Immature natural killer cell (primary cell): ENCODE results near the gene SFT2D2. TPM values are rescaled to one million over a fixed set of nuclear protein-coding genes. Genes with fewer than 3 reads are reported as not detected.
"Not testable (repeated sequence)": the region's sequence is repeated elsewhere in the genome, so short reads cannot be mapped to it uniquely, and the experiment has no call there.

Experiments
- DNase-seq, 3 donors: peaks; one replicate each; pipeline ENCODE4 v3.0.0; 2022; ENCODE audit warnings: mixed read lengths in 1 of 3
- H3K27ac Mint-ChIP-seq, 6 donors: one replicate each; pipeline ENCODE4 v1.8.0; 2020; ENCODE audit warnings: mixed read lengths in 6 of 6, mild to moderate bottlenecking in 5 of 6, inconsistent platforms in 4 of 6, moderate library complexity in 3 of 6
- H3K27me3 Mint-ChIP-seq, 3 donors: one replicate each; pipeline ENCODE4 v1.8.0; 2020 to 2021; ENCODE audit warnings: low read depth in 3 of 3, mild to moderate bottlenecking in 3 of 3, mixed read lengths in 3 of 3, moderate library complexity in 3 of 3, inconsistent platforms in 1 of 3
- H3K36me3 Mint-ChIP-seq, 3 donors: one replicate each; pipeline ENCODE4 v1.8.0; 2020; ENCODE audit warnings: mixed read lengths in 3 of 3, inconsistent platforms in 2 of 3, mild to moderate bottlenecking in 2 of 3
- H3K4me1 Mint-ChIP-seq, 2 donors: one replicate each; pipeline ENCODE4 v1.8.0; 2020; ENCODE audit warnings: inconsistent platforms in 2 of 2, mild to moderate bottlenecking in 2 of 2, mixed read lengths in 2 of 2, moderate library complexity in 1 of 2
- H3K4me3 Mint-ChIP-seq, 5 donors: one replicate each; pipeline ENCODE4 v1.8.0; 2020; ENCODE audit warnings: mild to moderate bottlenecking in 5 of 5, mixed read lengths in 5 of 5, inconsistent platforms in 3 of 5, moderate library complexity in 3 of 5
- H3K9me3 Mint-ChIP-seq, 6 donors: one replicate each; pipeline ENCODE4 v1.8.0; 2020; ENCODE audit warnings: mild to moderate bottlenecking in 6 of 6, mixed read lengths in 6 of 6, inconsistent platforms in 4 of 6, moderate library complexity in 3 of 6
- polyA plus RNA-seq, 3 donors: library from polyadenylated mRNA; unstranded; fragments of 300-500 nt; fragmentation: Illumina TruSeq; gene quantifications; one replicate each; pipeline ENCODE4 v1.2.3, GENCODE V29; 2021

The SFT2D2 gene
- polyA plus RNA-seq: 10 to 100 TPM; 31.1 to 72.6 (median 46.7) TPM

- Mint-ChIP-seq H3K9me3 (no peaks in the 10 kb centered on the region), H3K36me3 (peaks cover 0 to 10% (median 0%) of the 10 kb centered on the region in 3 donors), H3K4me3 (peak within 1 kb of the TSS; percentile 94 to 99 (median 97)), H3K27me3 (peaks cover 2 to 9% (median 7%) of the 10 kb centered on the region in 3 donors), H3K27ac (peak within 1 kb of the TSS; percentile 87 to 97 (median 92)), H3K4me1 (peaks cover 39 to 50% of the 10 kb centered on the region in 2 donors)
- DNase-seq: peak; percentile 80 to 82 (median 81)
These were observed at the start of gene SFT2D2 for GRCh38 chr1:168225476-168226190. TSS of gene SFT2D2 (plus strand) at chr1:168226004. CDS start at chr1:168226080, 76 bp downstream.

GRCh38 chr1:168178227-168178637, 47.6 kb upstream of the SFT2D2 start:
- Mint-ChIP-seq H3K4me3 (no peak overlapping the region), H3K27me3 (peaks cover 9 to 15% (median 9%) of the 10 kb centered on the region in 3 donors), H3K27ac (no peak overlapping the region), H3K36me3 (no peaks in the 10 kb centered on the region), H3K4me1 (peaks cover 0 to 1% of the 10 kb centered on the region in 2 donors), H3K9me3 (no peaks in the 10 kb centered on the region)
- peak in 1 of 3 donors; percentile 2 for DNase-seq

- no peak within 1 kb of the TSS for H3K4me3 Mint-ChIP-seq
- peak; percentile 91 to 93 (median 91) for DNase-seq
- no peak within 1 kb of the TSS for H3K27ac Mint-ChIP-seq
- peaks cover 0 to 7% of the 10 kb centered on the region in 2 donors for H3K4me1 Mint-ChIP-seq
- no peaks in the 10 kb centered on the region for H3K9me3 Mint-ChIP-seq
- H3K27me3 Mint-ChIP-seq: peaks cover 7 to 11% (median 8%) of the 10 kb centered on the region in 3 donors
- H3K36me3 Mint-ChIP-seq: no peaks in the 10 kb centered on the region
These were observed 47.0 kb upstream of the SFT2D2 start, which contains the start of gene TIPRL for GRCh38 chr1:168178638-168179437. TSS of gene TIPRL (plus strand) at chr1:168178962. CDS start at chr1:168179078, 116 bp downstream.

GRCh38 chr1:168179438-168180147, 46.2 kb upstream of the SFT2D2 start:
- H3K36me3 Mint-ChIP-seq: peaks cover 0 to under 1% (median 0%) of the 10 kb centered on the region in 3 donors

GRCh38 chr1:168180148-168180524, 45.7 kb upstream of the SFT2D2 start:
- no peak for DNase-seq
- Mint-ChIP-seq H3K27me3 (peaks cover 3 to 4% (median 3%) of the 10 kb centered on the region in 3 donors), H3K4me3 (no peak overlapping the region), H3K9me3 (no peaks in the 10 kb centered on the region), H3K4me1 (peaks cover 0 to 11% of the 10 kb centered on the region in 2 donors), H3K36me3 (peaks cover 0 to 4% (median 0%) of the 10 kb centered on the region in 3 donors), H3K27ac (no peak overlapping the region)

More at GRCh38 chr1:168179438-168180147, 46.2 kb upstream of the SFT2D2 start:
- Mint-ChIP-seq H3K4me1 (peaks cover 0 to 11% of the 10 kb centered on the region in 2 donors), H3K9me3 (no peaks in the 10 kb centered on the region), H3K4me3 (no peak overlapping the region), H3K27ac (no peak overlapping the region), H3K27me3 (peaks cover 4 to 8% (median 5%) of the 10 kb centered on the region in 3 donors)
- peak in 1 of 3 donors; percentile 9 for DNase-seq

- not testable (repeated sequence) for H3K27ac Mint-ChIP-seq, H3K36me3 Mint-ChIP-seq, H3K27me3 Mint-ChIP-seq, H3K9me3 Mint-ChIP-seq, DNase-seq
- Mint-ChIP-seq H3K4me3 (peak overlapping the region in 1 of 5 donors; percentile 38), H3K4me1 (peaks cover 0 to 11% of the 10 kb centered on the region in 2 donors)
These were observed 44.6 kb upstream of the SFT2D2 start for GRCh38 chr1:168181063-168181720.

GRCh38 chr1:168187177-168187576, 38.6 kb upstream of the SFT2D2 start:
- Mint-ChIP-seq H3K4me3 (no peak overlapping the region), H3K9me3 (no peaks in the 10 kb centered on the region), H3K27me3 (peaks cover 0 to 3% (median 0%) of the 10 kb centered on the region in 3 donors), H3K4me1 (peaks cover 0 to 29% of the 10 kb centered on the region in 2 donors), H3K27ac (peak overlapping the region in 1 of 6 donors; percentile 23), H3K36me3 (peaks cover 5 to 15% (median 6%) of the 10 kb centered on the region in 3 donors)
- DNase-seq: no peak

GRCh38 chr1:168190403-168190802, 35.4 kb upstream of the SFT2D2 start:
- Mint-ChIP-seq H3K36me3 (peaks cover 8 to 24% (median 10%) of the 10 kb centered on the region in 3 donors), H3K27me3 (peaks cover 0 to under 1% (median 0%) of the 10 kb centered on the region in 3 donors), H3K9me3 (no peaks in the 10 kb centered on the region), H3K4me1 (peaks cover 0 to 22% of the 10 kb centered on the region in 2 donors), H3K4me3 (no peak overlapping the region), H3K27ac (peak overlapping the region in 1 of 6 donors; percentile 56)
- DNase-seq: no peak

GRCh38 chr1:168195199-168196135, 30.3 kb upstream of the SFT2D2 start:
- no peak for DNase-seq
- Mint-ChIP-seq H3K4me1 (peaks cover 0 to 7% of the 10 kb centered on the region in 2 donors), H3K27me3 (no peaks in the 10 kb centered on the region), H3K9me3 (no peaks in the 10 kb centered on the region), H3K4me3 (no peak overlapping the region), H3K36me3 (peaks cover 12 to 34% (median 30%) of the 10 kb centered on the region in 3 donors), H3K27ac (no peak overlapping the region)

GRCh38 chr1:168199056-168199455, 26.7 kb upstream of the SFT2D2 start:
- H3K4me1 Mint-ChIP-seq: peaks cover 0 to 4% of the 10 kb centered on the region in 2 donors
- no peak overlapping the region for H3K4me3 Mint-ChIP-seq
- H3K36me3 Mint-ChIP-seq: peaks cover 26 to 47% (median 45%) of the 10 kb centered on the region in 3 donors
- H3K27ac Mint-ChIP-seq: peak overlapping the region in 1 of 6 donors; percentile 42
- DNase-seq: no peak
- H3K27me3 Mint-ChIP-seq: no peaks in the 10 kb centered on the region
- no peaks in the 10 kb centered on the region for H3K9me3 Mint-ChIP-seq

GRCh38 chr1:168202941-168203654, 22.7 kb upstream of the SFT2D2 start:
- Mint-ChIP-seq H3K36me3 (peaks cover 32 to 51% (median 36%) of the 10 kb centered on the region in 3 donors), H3K27ac (no peak overlapping the region), H3K4me3 (no peak overlapping the region), H3K4me1 (no peaks in the 10 kb centered on the region), H3K9me3 (no peaks in the 10 kb centered on the region), H3K27me3 (no peaks in the 10 kb centered on the region)
- no peak for DNase-seq
